GM23248 (cell line): Measurements from ENCODE around the gene ZNF415.

Source experiments
- EZH2 ChIP-seq: fragments of 200-600 bp; sonication (generic); IDR thresholded peaks from 2 replicates; pipeline ENCODE4 v1.6.1; 2018; ENCODE audit warnings: antibody characterized with exemption, mild to moderate bottlenecking; ENCODE audit not compliant: insufficient read depth, poor library complexity, severe bottlenecking
- EZH2phosphoT487 ChIP-seq: fragments of 200-600 bp; sonication (generic); IDR thresholded peaks from 2 replicates; pipeline ENCODE4 v1.6.1; 2018; ENCODE audit warnings: antibody characterized with exemption, moderate library complexity, mild to moderate bottlenecking, low read depth; ENCODE audit not compliant: insufficient read depth

- no peak for TF ChIP-seq EZH2phosphoT487
- TF ChIP-seq EZH2, result no peak
Observed at GRCh38 chr19:53085496-53085895, 47.2 kb downstream of the ZNF415 start.
